ENCODE data around the gene ZGPAT. TPM values are rescaled to one million over a fixed set of nuclear protein-coding genes. Genes with fewer than 3 reads are reported as not detected.
A peak's percentile ranks its signal among the peaks of the same experiment; 100 is the strongest.

ZGPAT gene
- total and polyA plus RNA-seq, 9 of the 15 experiments (the other 6 are each of a cell fraction or from before 2014, with no cell fraction given): 0.14 to 26.6 (median 7.4) TPM

DNA sequence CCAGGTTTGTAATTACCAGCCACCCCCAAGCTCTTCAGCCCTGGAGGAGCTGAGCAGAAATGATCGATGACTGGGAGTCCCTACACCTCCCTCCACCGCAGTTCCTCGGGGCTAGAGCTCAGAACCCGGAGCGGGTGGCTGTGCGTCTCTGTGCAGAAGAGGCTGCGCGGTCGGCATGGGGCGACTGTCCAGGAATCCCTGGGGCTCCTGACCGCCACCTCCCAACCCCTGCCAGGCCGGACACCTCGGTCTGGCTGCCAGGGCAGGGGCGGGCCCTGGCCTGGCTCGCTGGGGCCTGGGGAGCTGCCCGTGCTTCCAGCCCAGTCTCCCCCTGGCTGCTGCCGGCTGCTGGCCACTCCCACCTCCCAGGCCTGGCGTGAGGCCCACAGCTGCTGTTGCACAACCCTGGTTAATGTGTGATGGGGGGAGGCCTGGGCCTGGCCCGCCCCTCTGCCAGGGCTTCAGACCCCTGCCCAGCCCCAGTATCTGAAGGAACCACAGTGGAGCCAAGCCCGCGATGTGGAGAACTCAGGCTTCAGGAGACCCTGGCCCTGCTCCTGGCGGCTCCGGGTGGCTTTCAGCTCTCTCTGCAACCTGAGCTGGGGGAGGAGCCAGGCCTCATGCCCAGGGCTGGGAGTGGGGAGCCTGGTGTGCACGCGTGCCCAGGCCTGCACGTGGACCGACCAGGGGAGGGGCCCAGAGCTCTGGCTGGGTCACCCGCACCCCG is 33.0 kb downstream of the ZGPAT start (continued):
- TF ChIP-seq DDX20 (tag; IDR thresholded peaks at IDR 0.05; ENCODE audit: low read depth) (no peak), BRF1 (IDR thresholded peaks at IDR 0.05; ENCODE audit: borderline replicate concordance, extremely low read depth, insufficient read length) (no peak), ZNF586 (CRISPR knock-in tag; conservative IDR thresholded peaks at IDR 0.05) (no peak), ZNF354B (CRISPR knock-in tag; IDR thresholded peaks at IDR 0.05) (no peak), MECOM (CRISPR knock-in tag; IDR thresholded peaks at IDR 0.05) (no peak), POLR2B (IDR thresholded peaks at IDR 0.05; ENCODE audit: low read depth, partially characterized antibody) (no peak), KLF16 (IDR thresholded peaks at IDR 0.05) (no peak), SIN3A (IDR thresholded peaks at IDR 0.05; ENCODE audit: borderline replicate concordance in 2 of 2, control insufficient read depth in 1 of 2, low read depth in 2 of 2, low read length in 2 of 2) (peak; percentile 57 to 83; a peak in 2 of 4 replicates), ZNF717 (CRISPR knock-in tag; IDR thresholded peaks at IDR 0.05) (no peak), CBX5 (IDR thresholded peaks at IDR 0.05; ENCODE audit: borderline replicate concordance, low read depth) (no peak), PPARD (CRISPR knock-in tag; IDR thresholded peaks at IDR 0.05) (no peak), MIER1 (IDR thresholded peaks at IDR 0.05; ENCODE audit: low read depth) (no peak), ARNT (IDR thresholded peaks at IDR 0.05) (no peak), HNRNPK (IDR thresholded peaks at IDR 0.05; ENCODE audit: low read depth, low read length, poor library complexity, severe bottlenecking) (no peak), POLR2AphosphoS2 (IDR thresholded peaks at IDR 0.05; ENCODE audit: low read length) (no peak), CBFB (CRISPR knock-in tag; IDR thresholded peaks at IDR 0.05) (peak; percentile 82; the same call in 1 of the 2 replicates), ZNF165 (CRISPR knock-in tag; IDR thresholded peaks at IDR 0.05; ENCODE audit: borderline replicate concordance) (no peak), TOE1 (IDR thresholded peaks at IDR 0.05; ENCODE audit: borderline replicate concordance) (0 out of 2 replicates have a peak, but pooled peaks have one; percentile 30), TOE1 (CRISPR knock-in tag; IDR thresholded peaks at IDR 0.05; ENCODE audit: borderline replicate concordance, low read depth) (no peak)
- TF ChIP-seq, protein P1, sequence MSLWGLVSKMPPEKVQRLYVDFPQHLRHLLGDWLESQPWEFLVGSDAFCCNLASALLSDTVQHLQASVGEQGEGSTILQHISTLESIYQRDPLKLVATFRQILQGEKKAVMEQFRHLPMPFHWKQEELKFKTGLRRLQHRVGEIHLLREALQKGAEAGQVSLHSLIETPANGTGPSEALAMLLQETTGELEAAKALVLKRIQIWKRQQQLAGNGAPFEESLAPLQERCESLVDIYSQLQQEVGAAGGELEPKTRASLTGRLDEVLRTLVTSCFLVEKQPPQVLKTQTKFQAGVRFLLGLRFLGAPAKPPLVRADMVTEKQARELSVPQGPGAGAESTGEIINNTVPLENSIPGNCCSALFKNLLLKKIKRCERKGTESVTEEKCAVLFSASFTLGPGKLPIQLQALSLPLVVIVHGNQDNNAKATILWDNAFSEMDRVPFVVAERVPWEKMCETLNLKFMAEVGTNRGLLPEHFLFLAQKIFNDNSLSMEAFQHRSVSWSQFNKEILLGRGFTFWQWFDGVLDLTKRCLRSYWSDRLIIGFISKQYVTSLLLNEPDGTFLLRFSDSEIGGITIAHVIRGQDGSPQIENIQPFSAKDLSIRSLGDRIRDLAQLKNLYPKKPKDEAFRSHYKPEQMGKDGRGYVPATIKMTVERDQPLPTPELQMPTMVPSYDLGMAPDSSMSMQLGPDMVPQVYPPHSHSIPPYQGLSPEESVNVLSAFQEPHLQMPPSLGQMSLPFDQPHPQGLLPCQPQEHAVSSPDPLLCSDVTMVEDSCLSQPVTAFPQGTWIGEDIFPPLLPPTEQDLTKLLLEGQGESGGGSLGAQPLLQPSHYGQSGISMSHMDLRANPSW (CRISPR knock-in tag; IDR thresholded peaks at IDR 0.05): no peak
- TF ChIP-seq, protein P2, sequence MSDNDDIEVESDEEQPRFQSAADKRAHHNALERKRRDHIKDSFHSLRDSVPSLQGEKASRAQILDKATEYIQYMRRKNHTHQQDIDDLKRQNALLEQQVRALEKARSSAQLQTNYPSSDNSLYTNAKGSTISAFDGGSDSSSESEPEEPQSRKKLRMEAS (CRISPR knock-in tag; IDR thresholded peaks at IDR 0.05): peak; percentile 78
- TF ChIP-seq, protein P3, sequence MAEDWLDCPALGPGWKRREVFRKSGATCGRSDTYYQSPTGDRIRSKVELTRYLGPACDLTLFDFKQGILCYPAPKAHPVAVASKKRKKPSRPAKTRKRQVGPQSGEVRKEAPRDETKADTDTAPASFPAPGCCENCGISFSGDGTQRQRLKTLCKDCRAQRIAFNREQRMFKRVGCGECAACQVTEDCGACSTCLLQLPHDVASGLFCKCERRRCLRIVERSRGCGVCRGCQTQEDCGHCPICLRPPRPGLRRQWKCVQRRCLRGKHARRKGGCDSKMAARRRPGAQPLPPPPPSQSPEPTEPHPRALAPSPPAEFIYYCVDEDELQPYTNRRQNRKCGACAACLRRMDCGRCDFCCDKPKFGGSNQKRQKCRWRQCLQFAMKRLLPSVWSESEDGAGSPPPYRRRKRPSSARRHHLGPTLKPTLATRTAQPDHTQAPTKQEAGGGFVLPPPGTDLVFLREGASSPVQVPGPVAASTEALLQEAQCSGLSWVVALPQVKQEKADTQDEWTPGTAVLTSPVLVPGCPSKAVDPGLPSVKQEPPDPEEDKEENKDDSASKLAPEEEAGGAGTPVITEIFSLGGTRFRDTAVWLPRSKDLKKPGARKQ (CRISPR knock-in tag; IDR thresholded peaks at IDR 0.05): no peak
